GM18873 (cell line): ENCODE results near the gene KRT85.
"Not testable (repeated sequence)": the region's sequence is repeated elsewhere in the genome, so short reads cannot be mapped to it uniquely, and the experiment has no call there.

Experiments used
- ATAC-seq: cut with Tn5 transposase; IDR thresholded peaks from one replicate; pipeline ENCODE4 v1.9.1; 2021; ENCODE audit warnings: mild to moderate bottlenecking, moderate library complexity, moderate number of reproducible peaks; ENCODE audit not compliant: unreplicated experiment, low FRiP score

The KRT85 gene

DNA sequence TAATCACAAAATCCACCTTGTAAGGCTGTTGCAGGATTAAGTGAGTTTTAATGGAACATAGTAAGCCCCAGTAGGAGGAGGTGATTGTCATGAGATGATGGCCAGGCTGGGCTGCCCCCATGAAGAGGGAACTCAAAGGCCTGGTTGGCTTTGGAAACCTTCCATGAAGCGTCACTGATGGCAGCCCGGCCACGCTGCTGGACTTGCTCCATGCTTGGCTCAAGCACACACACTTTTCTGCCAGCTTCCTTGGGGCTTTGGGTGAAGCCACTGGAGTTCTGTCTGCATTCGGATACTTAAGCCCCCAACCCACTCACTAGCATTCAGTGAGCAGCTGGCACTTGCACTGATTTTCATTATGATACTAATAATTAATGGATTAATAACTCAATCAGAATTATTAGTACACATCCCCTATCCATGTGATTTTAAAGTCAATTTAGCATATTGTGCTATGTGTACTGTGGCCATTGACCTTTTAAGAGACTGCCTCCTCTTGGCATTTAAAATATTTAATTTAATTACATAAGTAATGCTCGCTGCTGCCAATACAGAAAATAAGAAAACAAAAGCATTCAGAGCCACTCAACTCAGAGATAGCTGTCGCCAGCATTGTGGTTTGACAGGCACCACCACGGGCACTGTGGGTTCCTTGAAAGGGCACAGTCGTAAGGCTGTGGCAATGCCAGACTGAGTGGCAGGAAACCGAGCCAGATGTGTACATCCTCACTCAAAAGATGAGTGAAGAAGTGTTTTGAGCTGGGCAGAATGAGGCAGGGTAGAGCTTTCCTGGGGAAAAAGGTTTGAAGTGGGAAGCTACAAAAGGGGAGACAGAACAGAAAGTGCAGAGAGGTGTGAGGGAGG, 15.9 kb downstream of the KRT85 start:
- ATAC-seq, result no peak

DNA sequence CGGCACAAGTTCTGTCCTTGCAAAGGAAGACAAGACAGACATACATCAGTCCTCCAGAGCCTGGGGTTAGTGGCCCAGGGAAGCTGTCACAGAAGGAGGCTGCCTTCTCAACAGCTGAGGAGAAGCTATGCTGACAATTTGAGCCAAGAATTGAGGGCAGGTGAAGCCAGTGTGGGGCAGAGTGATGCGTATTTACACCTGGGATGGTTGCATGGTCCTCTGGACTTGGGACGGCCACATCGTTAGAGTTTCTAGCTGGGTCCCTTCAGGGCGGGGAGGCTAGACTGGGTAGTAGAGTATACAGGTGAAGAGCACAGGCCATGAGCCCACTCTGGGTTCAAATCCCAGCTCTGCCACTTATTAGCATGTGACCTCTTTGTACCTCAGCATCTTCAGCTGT, 16.5 kb downstream of the KRT85 start:
- ATAC-seq, result no peak

DNA sequence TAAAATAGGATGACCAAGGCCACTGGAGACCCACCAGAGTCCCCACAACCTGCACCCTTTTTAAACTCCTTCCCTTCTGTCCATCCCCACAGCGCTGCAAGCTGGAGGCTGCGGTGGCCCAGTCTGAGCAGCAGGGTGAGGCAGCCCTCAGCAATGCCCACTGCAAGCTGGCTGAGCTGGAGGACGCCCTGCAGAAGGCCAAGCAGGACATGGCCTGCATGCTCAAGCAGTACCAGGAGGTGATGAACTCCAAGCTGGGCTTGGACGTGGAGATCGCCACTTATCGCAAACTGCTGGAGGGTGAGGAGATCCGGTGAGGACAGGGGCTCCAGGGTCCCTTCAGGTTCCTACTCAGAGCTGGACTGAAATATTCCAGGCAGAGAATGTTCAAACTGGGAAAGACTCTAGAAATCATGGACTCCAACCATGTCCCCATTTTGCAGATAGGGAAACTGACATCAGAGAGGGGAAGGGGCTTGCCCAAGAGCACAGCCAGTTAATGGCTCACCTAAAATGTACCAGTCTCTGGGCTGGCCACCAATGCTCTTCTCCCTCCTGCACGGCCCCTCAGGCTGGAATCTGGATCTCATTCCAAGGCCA, 17.2 kb downstream of the KRT85 start:
- ATAC-seq, result no peak

DNA sequence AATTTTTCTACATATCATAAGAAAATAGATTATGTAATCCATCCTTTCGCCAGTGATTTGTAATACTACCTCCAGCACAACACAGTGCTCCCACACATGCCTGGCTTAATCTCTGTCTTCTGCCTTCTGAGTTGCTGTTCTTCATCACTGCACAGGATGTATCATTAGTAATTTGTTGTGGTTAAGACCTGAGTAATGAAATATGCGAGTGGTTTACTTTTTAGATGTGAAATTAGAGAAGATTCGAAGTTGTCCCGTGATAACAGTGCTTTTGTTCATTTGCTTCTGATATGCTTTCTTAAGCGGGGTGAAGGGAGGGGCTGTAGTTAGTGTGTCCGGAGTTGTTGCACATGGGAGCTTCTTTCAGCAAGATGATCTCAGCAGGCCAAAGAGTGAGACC, 18.1 kb downstream of the KRT85 start:
- ATAC-seq, result no peak

DNA sequence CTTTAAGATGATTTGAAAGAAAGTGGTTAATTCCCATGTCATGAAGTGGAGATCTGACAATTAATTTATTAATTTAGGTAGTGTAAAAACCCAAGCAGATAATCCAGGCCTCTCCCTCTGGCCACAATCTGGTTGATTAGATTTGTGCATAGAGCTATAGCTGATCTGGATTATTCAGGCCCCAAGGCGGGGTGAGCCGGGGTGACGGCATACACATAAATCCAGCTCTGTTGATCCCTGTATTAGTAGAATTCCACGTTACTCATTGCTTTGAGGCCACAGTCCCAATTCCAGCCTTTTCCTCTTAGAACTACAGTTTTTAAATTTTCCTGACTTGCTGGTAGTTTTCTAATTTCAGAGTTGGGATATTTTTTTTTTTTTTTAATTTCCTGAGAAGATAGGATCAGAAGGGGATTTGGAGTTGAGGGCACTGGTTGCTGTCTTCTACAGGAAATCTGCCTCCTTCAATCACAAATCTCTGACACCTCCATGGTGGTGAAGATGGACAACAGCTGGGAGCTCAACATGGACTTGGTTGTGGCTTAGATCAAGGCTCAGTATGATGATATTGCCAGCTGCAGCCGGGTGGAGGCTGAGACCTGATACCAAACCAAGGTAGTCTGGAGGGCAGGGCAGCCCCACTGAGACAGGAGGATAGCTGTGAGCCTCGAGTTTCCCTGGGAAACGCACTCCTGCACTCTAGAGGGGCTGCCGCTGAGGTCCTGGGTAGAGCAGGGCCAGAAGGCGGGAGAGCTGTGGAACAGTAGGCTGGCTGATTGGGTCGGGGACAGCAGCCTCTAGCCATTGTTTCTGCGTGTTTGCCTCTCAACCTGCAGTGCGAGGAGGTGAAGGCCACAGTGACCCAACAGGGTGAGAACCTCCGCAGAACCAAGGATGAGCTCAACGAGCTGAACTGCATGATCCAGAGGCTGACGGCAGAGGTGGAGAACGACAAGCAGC, 19.4 kb downstream of the KRT85 start:
- ATAC-seq, result no peak

DNA sequence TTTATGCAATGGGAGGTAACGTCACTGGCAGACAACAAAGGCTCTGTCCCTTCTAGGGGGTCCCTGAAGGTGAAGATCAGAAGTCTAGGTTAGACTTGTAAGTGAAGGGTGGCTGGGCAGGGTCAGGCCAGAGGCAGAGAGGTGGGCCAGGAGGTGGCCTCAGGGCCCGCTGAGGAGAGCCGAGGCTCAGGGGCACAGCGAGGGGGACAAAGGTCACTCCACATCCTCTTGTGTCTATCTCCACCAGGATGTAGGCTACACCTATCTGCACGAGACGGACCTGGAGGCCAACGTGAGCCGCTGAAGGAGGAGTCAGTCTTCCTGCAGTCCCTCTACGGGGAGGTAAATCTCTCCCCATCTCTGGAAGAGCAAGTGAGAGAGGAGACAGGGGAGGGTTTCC, 20.3 kb downstream of the KRT85 start:
- ATAC-seq, result no peak

DNA sequence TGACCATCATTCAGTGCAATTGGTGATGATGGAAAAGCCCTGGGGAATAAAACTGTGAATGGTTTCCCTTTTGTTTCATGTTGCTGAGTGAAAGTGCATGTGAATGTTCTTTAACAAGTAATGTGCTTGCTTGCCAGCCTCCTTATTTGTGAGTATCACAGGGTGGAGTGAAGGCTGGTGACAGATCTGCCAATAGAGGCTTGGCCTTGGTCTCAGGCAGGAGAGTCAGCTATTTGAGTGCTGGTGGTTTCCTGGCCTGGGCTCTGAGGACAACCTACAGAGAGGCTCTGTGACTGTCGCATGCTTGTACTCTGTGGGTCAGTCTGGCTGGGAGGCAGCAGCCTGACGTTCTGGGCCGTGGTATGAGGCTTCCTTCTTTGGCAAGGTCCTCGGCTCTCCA, 20.7 kb downstream of the KRT85 start:
- no peak for ATAC-seq

DNA sequence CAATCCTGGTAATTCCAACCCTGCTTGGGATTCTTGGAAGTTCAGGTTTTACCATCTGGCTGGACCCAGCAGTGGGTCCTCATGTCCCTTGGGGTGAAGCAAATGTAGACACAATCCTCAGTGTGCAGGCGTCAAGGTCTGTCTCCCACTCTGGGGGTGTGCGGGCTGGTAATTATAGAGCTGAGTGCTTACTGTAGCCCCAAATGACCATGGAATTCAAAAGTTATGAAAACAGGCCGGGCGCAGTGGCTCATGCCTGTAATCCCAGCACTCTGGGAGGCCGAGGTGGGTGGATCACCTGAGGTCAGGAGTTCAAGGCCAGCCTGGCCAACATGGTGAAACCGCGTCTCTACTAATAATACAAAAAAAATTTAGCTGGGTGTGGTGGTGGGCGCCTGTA, 22.2 kb downstream of the KRT85 start:
- not testable (repeated sequence) for ATAC-seq

DNA sequence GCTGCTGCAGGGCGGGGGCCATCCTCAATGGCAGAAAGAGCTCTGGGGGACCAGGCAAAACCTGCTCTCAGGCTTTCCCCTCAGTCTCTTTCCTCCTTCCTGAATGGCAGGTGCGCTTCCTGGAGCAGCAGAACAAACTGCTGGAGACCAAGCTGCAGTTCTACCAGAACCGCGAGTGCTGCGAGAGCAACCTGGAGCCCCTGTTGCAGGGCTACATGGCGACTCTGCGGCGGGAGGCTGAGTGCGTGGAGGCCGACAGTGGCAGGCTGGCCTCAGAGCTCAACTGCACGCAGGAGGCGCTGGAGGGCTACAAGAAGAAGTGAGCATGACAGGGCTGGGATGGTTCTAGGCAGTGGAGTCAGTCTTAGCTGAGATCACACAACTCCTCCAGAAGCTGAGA, 23.2 kb downstream of the KRT85 start:
- ATAC-seq, result no peak

DNA sequence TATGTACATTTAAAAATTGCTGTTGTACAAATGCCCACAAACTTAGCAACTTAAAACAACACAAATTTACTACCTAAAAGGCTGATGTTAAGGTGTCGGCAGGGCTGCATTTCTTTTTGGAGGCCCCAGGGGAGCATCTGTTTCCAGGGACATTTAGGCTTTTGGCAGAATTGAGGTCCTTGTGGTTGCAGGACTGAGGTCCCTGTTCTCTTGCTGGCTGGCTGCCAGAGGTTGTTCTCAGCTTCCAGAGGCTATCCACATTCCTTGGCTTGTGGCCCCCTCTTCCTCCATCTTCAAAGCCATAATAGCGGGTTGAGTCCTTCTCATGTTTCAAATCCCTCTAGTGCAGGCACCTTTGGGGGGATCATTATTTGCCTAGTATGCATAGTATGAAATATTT, 23.7 kb downstream of the KRT85 start:
- ATAC-seq, result no peak

DNA sequence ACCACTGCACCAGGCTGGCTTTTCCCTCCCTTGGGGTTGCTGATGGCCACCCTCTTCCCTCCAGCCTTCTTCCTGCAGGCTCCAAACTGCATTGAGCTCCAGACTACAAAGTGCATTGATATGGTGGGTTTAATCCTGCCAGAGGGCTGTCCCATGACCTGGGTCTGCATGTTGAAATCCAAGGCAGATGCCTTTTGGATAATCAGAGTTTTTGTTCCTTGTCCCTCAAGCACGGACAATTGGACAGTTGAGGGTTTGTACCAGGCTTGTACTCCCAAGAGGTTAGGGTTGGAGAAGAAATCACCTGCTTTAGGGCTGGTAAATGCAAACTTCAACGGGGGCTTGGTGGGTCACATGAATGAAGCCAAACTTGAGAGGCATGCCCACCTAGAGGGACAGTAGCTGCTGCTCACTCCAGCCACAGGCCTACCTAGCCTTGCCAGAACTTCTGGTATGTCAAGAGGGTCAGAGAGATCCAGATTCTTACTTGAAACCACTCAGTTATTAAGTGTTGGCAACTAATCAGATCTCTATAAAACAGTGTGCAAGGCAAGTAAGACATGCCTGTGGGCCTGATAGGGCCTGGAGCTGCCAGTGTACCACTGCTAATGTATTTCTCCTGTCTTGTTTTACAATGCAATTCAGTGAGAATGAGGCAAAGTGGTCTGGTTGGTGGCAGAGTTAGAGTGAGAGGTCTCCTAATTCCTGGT, 24.3 kb downstream of the KRT85 start:
- no peak for ATAC-seq

DNA sequence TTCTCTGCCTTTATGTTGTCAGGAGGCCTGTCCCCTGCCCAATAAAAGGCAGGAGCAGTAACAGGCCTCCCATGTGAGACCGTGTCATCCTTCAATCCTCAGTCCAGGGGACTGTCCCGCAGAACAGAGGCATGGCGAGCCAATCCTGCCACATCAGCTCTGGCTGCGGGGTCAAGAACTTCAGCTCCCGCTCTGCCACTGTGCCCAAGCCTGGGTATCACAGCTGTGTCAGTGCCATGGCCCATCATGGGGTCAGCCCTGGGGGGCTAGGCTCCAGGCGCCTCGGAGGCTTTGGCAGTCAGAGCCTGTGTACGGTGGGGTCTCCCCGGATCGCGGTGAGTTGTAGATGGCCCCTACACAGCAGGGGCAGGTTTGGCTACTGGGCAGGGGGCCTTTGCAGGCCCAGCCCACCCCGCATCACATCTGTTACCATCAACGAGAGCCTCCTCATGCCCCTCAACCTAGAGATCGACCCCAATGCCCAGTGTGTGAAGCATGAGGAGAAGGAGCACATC, 26.2 kb downstream of the KRT85 start:
- ATAC-seq, result no peak

DNA sequence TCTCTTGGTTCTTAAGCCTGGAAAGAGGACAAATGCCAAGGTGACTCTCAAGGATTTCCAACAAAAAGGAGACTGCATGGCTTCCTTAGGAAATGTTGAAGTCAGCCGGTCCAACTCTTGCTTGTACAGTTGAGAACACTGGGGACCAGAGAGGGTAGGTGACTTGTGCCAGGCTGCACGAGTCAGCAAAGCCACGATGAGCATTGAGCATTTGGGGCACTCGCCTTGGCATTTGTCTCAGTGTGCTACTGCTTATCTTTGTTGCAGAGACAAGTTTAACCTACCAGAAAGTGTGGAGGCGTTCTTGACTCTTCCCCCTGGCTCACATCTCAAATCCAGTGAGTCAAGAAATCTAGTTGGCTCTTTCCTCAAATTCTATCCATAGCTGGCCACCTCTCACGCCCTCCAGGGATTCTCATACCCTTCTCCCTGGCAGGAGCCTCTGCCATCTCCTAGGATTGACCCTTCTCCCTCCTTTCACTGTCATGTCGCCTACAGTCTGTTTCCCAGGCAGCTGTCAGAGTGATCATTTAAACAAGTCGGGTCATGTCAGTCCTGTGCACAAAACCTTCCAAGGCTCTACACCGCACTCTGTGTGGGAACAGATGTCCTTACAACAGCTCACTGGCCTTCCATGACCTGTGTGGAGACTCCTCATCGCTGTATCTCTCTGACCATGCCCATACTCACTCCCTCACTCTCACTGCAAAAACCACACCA, 28.9 kb downstream of the KRT85 start:
- ATAC-seq, result no peak

DNA sequence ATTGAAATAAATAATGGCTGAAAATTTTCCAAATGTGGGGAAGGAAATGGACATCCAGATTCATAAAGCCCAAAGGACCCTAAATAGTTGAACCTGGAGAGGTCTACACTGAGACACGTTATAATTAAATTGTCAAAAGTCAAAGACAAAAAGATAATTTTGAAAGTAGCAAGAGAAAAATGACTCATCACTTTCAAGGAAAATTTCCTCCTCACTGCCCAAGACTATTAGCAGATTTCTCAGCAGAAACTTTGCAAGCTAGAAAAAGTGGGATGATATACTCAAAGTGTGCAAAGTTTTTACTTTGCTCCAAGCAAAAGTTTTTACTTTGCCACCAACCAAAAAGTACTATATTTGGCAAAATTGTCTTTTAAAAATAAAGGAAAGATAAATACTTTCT, 30.2 kb downstream of the KRT85 start:
- no peak for ATAC-seq

DNA sequence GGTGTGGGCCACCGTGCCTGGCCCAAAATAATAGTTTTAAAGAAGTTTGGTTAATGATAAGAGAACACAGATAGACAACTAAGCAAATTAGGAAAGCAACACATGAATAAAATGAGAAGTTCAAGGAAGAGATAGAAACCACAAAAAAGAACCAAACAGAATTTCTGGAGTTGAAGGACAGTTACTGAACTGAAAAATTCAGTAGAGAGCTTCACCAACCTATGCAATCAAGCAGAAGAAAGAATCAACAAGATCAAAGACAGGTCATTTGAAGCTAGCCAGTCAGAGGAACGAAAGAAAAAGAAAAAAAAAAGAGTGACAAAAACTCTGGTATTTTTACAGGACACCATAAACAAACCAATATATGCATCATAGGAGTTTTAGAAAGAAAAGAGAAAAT, 30.6 kb downstream of the KRT85 start:
- no peak for ATAC-seq

DNA sequence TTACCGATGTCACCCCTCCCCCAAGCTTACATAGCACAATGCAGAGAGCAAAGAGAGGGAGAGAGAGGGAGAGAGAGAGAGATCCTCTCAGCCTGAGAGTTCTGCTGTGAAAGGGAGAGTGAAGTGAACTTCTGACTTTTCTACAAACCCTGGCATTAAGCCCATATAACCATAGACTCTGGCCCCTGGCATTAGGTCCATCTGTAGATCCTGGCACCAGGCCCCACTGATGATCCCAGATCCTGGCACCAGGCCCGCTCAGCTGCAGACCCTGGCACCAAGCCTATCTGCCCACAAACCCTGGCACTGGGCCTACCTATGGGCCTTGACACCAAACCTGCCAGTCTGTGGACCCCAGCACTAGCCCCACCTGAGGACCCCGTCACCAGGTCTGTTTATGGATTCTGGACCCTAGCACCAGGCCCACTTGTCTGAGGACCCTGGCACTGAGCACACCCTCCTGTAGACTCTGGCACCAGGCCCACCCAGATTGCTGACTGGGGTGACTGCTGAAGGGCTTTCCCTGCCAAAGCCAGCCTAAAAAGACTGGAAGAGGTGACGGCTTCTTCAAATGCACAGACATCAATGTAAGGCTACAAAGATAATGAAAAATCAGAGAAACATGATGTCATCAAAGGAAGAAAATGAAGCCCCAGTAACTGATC, 31.6 kb downstream of the KRT85 start:
- no peak for ATAC-seq

DNA sequence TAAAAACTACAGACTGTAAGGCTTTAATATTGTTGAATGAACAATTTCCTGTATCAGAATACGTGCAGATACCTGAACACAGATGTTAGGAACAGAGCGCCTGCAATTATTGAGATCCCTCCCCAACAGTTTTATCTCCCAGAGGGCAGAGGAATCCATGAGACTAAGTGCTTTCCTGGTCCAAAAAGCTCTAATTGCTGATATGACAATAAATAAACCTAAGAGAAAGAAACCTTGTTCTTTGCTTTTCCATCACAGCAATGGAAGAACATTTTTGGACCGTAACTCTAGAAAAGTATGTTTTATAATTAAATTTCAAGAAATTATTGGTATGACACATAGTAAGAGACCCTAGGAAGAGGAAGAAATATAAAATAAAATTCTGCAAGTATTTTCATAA, 33.1 kb downstream of the KRT85 start:
- ATAC-seq, result no peak

DNA sequence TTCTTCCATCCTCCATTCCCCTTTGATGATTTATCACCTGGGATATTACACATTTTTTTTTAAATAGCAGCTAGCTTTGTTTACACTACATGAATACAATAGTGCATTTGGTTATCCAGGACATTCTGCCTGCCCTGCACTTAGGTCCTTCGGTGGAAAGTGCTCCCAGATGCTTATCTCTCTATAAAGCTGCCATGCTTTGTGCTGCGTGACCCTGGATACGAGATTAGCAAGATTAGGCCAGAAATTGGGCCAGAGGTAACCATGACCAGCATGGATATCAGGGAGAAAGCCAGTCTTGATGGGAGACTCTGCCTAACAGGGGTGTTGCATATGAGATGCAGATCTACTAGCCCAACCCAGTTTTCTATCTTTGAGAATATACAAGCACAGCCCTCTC, 34.0 kb downstream of the KRT85 start:
- ATAC-seq, result no peak

DNA sequence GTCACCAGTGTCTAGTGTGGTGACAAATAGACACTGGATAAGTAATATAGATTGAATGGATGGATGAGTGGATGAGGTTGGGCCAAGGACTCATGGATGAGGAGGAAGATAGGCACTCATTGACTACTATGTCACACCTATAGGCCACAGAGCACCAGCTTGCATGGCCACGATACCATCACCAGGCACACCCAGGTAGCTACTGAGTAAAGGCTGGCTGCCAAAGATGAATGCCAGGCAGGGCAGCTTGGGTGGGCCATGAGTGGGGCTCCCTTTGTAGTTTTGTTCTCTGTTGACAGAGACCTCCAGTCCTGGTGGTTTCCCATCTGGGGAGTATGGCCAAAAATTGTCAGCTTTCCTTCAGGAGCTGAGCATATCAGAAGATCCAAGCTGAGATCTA, 34.9 kb downstream of the KRT85 start:
- ATAC-seq, result no peak
